GM18511 (cell line): ENCODE results near the gene IFNAR2.
"Not testable (repeated sequence)": the region's sequence is repeated elsewhere in the genome, so short reads cannot be mapped to it uniquely, and the experiment has no call there.

Experiments
- ATAC-seq: cut with Tn5 transposase; IDR thresholded peaks from one replicate; pipeline ENCODE4 v1.9.1; 2021; ENCODE audit warnings: mild to moderate bottlenecking, moderate library complexity; ENCODE audit not compliant: unreplicated experiment

IFNAR2 gene

GRCh38 chr21:33212159-33212851 is 17.4 kb upstream of the IFNAR2 start:
- no peak for ATAC-seq

GRCh38 chr21:33214056-33214455 is 15.7 kb upstream of the IFNAR2 start:
- ATAC-seq: no peak

- ATAC-seq: no peak
Observed at GRCh38 chr21:33217138-33217520, 12.6 kb upstream of the IFNAR2 start.

GRCh38 chr21:33219300-33219699 is 10.4 kb upstream of the IFNAR2 start:
- ATAC-seq: no peak

- no peak for ATAC-seq
Observed at GRCh38 chr21:33219954-33220353, 9.8 kb upstream of the IFNAR2 start.

GRCh38 chr21:33225376-33225775 is 4.4 kb upstream of the IFNAR2 start:
- ATAC-seq: not testable (repeated sequence)

GRCh38 chr21:33228455-33228854 is 1.3 kb upstream of the IFNAR2 start:
- no peak for ATAC-seq

- peak; percentile 2 for ATAC-seq
Observed at GRCh38 chr21:33229099-33229783, 497 bp upstream of the IFNAR2 start.

- peak; percentile 44 for ATAC-seq
Observed at GRCh38 chr21:33230545-33231324, 997 bp downstream of the IFNAR2 start.

GRCh38 chr21:33231526-33231925 is 1.8 kb downstream of the IFNAR2 start:
- no peak for ATAC-seq

- no peak for ATAC-seq
Observed at GRCh38 chr21:33232291-33233034, 2.7 kb downstream of the IFNAR2 start.

GRCh38 chr21:33234635-33235520 is 5.1 kb downstream of the IFNAR2 start:
- ATAC-seq: no peak

GRCh38 chr21:33236013-33236686 is 6.4 kb downstream of the IFNAR2 start:
- no peak for ATAC-seq

- ATAC-seq: no peak
Observed at GRCh38 chr21:33236766-33237165, 7.0 kb downstream of the IFNAR2 start.

- no peak for ATAC-seq
Observed at GRCh38 chr21:33237486-33237885, 7.7 kb downstream of the IFNAR2 start.

GRCh38 chr21:33238146-33238545 is 8.4 kb downstream of the IFNAR2 start:
- peak; percentile 15 for ATAC-seq

- ATAC-seq: peak; percentile 81
Observed at GRCh38 chr21:33238565-33239255, 9.0 kb downstream of the IFNAR2 start.

GRCh38 chr21:33239559-33240127 is 9.9 kb downstream of the IFNAR2 start:
- ATAC-seq: not testable (repeated sequence)

GRCh38 chr21:33240404-33240803 is 10.7 kb downstream of the IFNAR2 start:
- no peak for ATAC-seq
